ENCODE data around the gene PIK3C2G.

- TF ChIP-seq, protein P1, sequence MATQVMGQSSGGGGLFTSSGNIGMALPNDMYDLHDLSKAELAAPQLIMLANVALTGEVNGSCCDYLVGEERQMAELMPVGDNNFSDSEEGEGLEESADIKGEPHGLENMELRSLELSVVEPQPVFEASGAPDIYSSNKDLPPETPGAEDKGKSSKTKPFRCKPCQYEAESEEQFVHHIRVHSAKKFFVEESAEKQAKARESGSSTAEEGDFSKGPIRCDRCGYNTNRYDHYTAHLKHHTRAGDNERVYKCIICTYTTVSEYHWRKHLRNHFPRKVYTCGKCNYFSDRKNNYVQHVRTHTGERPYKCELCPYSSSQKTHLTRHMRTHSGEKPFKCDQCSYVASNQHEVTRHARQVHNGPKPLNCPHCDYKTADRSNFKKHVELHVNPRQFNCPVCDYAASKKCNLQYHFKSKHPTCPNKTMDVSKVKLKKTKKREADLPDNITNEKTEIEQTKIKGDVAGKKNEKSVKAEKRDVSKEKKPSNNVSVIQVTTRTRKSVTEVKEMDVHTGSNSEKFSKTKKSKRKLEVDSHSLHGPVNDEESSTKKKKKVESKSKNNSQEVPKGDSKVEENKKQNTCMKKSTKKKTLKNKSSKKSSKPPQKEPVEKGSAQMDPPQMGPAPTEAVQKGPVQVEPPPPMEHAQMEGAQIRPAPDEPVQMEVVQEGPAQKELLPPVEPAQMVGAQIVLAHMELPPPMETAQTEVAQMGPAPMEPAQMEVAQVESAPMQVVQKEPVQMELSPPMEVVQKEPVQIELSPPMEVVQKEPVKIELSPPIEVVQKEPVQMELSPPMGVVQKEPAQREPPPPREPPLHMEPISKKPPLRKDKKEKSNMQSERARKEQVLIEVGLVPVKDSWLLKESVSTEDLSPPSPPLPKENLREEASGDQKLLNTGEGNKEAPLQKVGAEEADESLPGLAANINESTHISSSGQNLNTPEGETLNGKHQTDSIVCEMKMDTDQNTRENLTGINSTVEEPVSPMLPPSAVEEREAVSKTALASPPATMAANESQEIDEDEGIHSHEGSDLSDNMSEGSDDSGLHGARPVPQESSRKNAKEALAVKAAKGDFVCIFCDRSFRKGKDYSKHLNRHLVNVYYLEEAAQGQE (IDR thresholded peaks at IDR 0.05; ENCODE audit: insufficient read depth in 1 of 2, low read depth in 2 of 2, low read length in 2 of 2): no peak
- no peak for TF ChIP-seq POLR2AphosphoS5 (IDR thresholded peaks at IDR 0.05; ENCODE audit: low read depth, low read length)
Measured at GRCh38 chr12:18655351-18655750, 394.0 kb downstream of the PIK3C2G start.

Data from PFSK-1 (cell line).